Astrocyte (in vitro differentiated cells and primary cell): ENCODE measurements around the gene OVCA2. TPM values are rescaled to one million over a fixed set of nuclear protein-coding genes. Genes with fewer than 3 reads are reported as not detected.
A peak's percentile ranks its signal among the peaks of the same experiment; 100 is the strongest.

Experiments used
- DNase-seq: peaks from one replicate; pipeline ENCODE4 v3.0.0-alpha.2; 2010; ENCODE audit warnings: low read depth
- FAIRE-seq: peaks from 2 replicates; lab custom pipeline; 2011; peaks lifted over from hg19 to GRCh38; lab: Jason Lieb, UNC
- H2AFZ ChIP-seq: 2 replicates; pipeline ENCODE4 v1.6.0; 2012; ENCODE audit warnings: low read depth, low read length, inconsistent platforms
- H3K27ac ChIP-seq: 2 replicates; pipeline ENCODE4 v1.5.1; 2011; ENCODE audit warnings: low read depth, low read length, inconsistent platforms
- H3K27me3 ChIP-seq: 2 replicates; pipeline ENCODE4 v1.6.0; 2011; ENCODE audit warnings: low read length, inconsistent platforms; ENCODE audit not compliant: insufficient read depth
- H3K36me3 ChIP-seq: 2 replicates; pipeline ENCODE4 v1.5.1; 2011; ENCODE audit warnings: low read length, inconsistent platforms; ENCODE audit not compliant: insufficient read depth
- H3K4me1 ChIP-seq: 2 replicates; pipeline ENCODE4 v1.5.1; 2011; ENCODE audit warnings: low read length, inconsistent platforms; ENCODE audit not compliant: insufficient read depth
- H3K4me2 ChIP-seq: 2 replicates; pipeline ENCODE4 v1.6.0; 2012; ENCODE audit warnings: low read length, inconsistent platforms
- H3K4me3 ChIP-seq: 2 replicates; pipeline ENCODE4 v1.5.1; 2011; ENCODE audit warnings: low read depth, mild to moderate bottlenecking, low read length, inconsistent platforms; ENCODE audit not compliant: insufficient read depth
- H3K79me2 ChIP-seq: 2 replicates; pipeline ENCODE4 v1.6.0; 2012; ENCODE audit warnings: mild to moderate bottlenecking, low read length, inconsistent platforms; ENCODE audit not compliant: insufficient read depth
- H3K9ac ChIP-seq: 2 replicates; pipeline ENCODE4 v1.6.0; 2012; ENCODE audit warnings: mild to moderate bottlenecking, low read length, inconsistent platforms
- H3K9me3 ChIP-seq: 2 replicates; pipeline ENCODE4 v1.5.1; 2012; ENCODE audit warnings: low read depth, mild to moderate bottlenecking, low read length, inconsistent platforms; ENCODE audit not compliant: insufficient read depth
- H4K20me1 ChIP-seq: 2 replicates; pipeline ENCODE4 v1.6.0; 2012; ENCODE audit warnings: low read length, inconsistent platforms; ENCODE audit not compliant: insufficient read depth
- H3K27ac Mint-ChIP-seq: one replicate; pipeline ENCODE4 v1.8.0; 2021; ENCODE audit warnings: mild to moderate bottlenecking, mixed read lengths; ENCODE audit not compliant: unreplicated experiment
- H3K27me3 Mint-ChIP-seq: one replicate; pipeline ENCODE4 v1.8.0; 2021; ENCODE audit warnings: low read depth, mixed read lengths; ENCODE audit not compliant: unreplicated experiment
- H3K36me3 Mint-ChIP-seq: one replicate; pipeline ENCODE4 v1.8.0; 2021; ENCODE audit warnings: low read depth, mixed read lengths; ENCODE audit not compliant: unreplicated experiment
- H3K4me1 Mint-ChIP-seq: one replicate; pipeline ENCODE4 v1.8.0; 2021; ENCODE audit warnings: low read depth, mixed read lengths; ENCODE audit not compliant: unreplicated experiment
- H3K4me3 Mint-ChIP-seq: one replicate; pipeline ENCODE4 v1.8.0; 2021; ENCODE audit warnings: mild to moderate bottlenecking, moderate library complexity, mixed read lengths; ENCODE audit not compliant: unreplicated experiment
- H3K9me3 Mint-ChIP-seq: one replicate; pipeline ENCODE4 v1.8.0; 2021; ENCODE audit warnings: mild to moderate bottlenecking, mixed read lengths; ENCODE audit not compliant: unreplicated experiment
- EZH2 ChIP-seq: IDR thresholded peaks from 2 replicates; pipeline ENCODE4 v1.6.1; 2012; ENCODE audit warnings: mild to moderate bottlenecking, low read length, inconsistent platforms; ENCODE audit not compliant: insufficient read depth
- total RNA-seq: library from RNA; stranded (reverse); gene quantifications from 2 replicates; pipeline ENCODE4 v1.2.1, GENCODE V29; 2021
- TF ChIP-seq, protein P1 (sequence below): IDR thresholded peaks from 2 replicates; pipeline ENCODE4 v1.5.1; 2011; ENCODE audit warnings: low read depth, mild to moderate bottlenecking, inconsistent platforms, low read length, moderate library complexity; ENCODE audit not compliant: insufficient read depth

Gene OVCA2
- total RNA-seq, 1 donor from 2014 or later = 36.8 TPM

DNA sequence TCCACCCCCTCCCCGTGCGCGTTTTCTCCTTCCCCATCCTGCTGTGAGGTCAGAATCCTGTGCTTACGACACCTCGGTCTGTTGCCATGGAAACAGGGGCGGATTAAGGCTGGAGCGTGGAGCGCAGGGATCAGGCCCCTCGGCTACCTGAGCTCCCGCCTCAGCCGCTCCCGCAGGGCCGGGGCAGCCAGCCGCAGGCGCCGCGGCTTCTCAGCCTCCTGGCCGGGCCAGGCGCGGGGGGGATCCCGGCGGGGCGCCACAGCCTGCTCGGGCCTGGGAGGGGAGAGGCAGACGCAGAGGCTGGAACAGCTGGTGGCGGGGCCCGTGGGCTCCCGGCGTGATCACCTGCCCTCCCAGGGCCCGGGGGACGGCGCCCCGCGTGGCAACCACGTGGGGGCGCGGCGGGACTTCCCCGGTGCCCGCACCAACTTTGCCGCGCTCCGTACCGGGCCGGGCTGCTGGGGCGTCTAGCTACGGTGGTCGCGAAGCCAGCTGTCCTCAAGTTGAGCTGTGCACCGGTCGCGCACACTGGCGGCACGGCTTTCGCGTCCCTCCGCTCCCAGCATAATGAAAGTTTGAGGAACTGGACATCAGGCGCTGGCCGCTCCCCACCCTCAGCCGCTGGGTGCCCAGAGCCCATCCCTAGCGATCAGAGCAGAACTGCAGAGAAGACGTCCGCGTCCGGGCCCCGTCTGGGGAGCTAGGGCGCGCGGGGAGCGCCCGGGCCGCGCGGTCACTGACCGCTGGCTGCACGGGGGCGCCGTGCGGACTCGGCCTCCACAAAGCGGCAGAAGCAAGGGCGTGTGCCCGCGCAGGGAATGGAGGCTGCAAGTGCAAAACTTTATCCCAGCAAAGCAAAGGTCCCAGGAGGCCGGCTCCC, 17.9 kb upstream of the OVCA2 start:
- peak overlapping the region; percentile 66 for H3K4me3 Mint-ChIP-seq
- Histone ChIP-seq H2AFZ (no peak overlapping the region), H3K27ac (no peak overlapping the region), H3K79me2 (no peaks in the 10 kb centered on the region), H3K4me2 (peak overlapping the region; percentile 81), H3K9me3 (no peaks in the 10 kb centered on the region), H3K4me3 (peak overlapping the region; percentile 28), H3K27me3 (peaks cover 50% of the 10 kb centered on the region), H4K20me1 (no peaks in the 10 kb centered on the region), H3K4me1 (peaks cover 16% of the 10 kb centered on the region), H3K9ac (no peak overlapping the region), H3K36me3 (no peaks in the 10 kb centered on the region)
- TF ChIP-seq, protein P1, sequence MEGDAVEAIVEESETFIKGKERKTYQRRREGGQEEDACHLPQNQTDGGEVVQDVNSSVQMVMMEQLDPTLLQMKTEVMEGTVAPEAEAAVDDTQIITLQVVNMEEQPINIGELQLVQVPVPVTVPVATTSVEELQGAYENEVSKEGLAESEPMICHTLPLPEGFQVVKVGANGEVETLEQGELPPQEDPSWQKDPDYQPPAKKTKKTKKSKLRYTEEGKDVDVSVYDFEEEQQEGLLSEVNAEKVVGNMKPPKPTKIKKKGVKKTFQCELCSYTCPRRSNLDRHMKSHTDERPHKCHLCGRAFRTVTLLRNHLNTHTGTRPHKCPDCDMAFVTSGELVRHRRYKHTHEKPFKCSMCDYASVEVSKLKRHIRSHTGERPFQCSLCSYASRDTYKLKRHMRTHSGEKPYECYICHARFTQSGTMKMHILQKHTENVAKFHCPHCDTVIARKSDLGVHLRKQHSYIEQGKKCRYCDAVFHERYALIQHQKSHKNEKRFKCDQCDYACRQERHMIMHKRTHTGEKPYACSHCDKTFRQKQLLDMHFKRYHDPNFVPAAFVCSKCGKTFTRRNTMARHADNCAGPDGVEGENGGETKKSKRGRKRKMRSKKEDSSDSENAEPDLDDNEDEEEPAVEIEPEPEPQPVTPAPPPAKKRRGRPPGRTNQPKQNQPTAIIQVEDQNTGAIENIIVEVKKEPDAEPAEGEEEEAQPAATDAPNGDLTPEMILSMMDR = no peak
- peak; percentile 84 for TF ChIP-seq EZH2
- no peaks in the 10 kb centered on the region for H3K4me1 Mint-ChIP-seq
- DNase-seq = no peak
- FAIRE-seq = no peak
- peaks cover 3% of the 10 kb centered on the region for H3K9me3 Mint-ChIP-seq
- peaks cover 54% of the 10 kb centered on the region for H3K27me3 Mint-ChIP-seq
- no peak overlapping the region for H3K27ac Mint-ChIP-seq
- no peaks in the 10 kb centered on the region for H3K36me3 Mint-ChIP-seq

DNA sequence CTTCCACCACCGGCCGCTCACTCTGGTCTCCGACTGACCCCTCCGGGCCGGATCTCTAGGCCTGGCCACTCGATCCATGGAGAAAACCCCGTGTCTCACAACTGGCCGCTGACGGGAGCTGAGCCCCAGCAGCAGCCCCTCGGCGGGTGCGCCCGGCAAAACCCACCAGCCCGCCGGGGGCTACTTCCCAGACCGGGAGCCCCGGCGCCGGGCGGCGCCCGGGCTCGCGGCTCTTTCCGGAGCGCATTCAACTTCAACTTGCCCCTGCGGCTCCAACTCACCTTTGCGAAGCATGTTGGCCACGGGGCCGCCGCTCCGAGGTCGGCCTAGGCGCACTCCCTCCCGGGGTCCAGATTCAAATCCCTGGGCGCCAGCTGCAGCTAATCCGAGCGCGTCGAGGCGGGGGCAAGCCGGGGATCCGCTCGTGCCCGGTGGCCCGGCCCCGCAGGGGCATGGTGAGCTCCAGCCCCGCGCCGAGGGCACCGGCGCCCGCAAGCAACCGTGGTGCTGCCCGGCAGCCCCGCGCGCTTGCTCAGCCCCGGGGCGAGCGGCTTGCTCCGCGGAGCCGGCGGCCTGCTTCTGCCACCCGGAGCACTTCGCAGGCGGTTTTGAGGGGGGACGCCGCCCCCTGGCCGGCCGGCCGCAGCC, 17.1 kb upstream of the OVCA2 start:
- peak; percentile 37 for TF ChIP-seq EZH2
- TF ChIP-seq, protein P1 = no peak
- no peak overlapping the region for H3K4me3 Mint-ChIP-seq
- Histone ChIP-seq H3K36me3 (no peaks in the 10 kb centered on the region), H3K4me1 (peaks cover 16% of the 10 kb centered on the region), H3K9ac (no peak overlapping the region), H4K20me1 (no peaks in the 10 kb centered on the region), H3K4me2 (peak overlapping the region; percentile 81), H3K79me2 (no peaks in the 10 kb centered on the region), H3K27me3 (peaks cover 43% of the 10 kb centered on the region), H3K9me3 (no peaks in the 10 kb centered on the region), H3K4me3 (peak overlapping the region; percentile 28), H2AFZ (peak overlapping the region; percentile 75), H3K27ac (no peak overlapping the region)
- no peak overlapping the region for H3K27ac Mint-ChIP-seq
- H3K9me3 Mint-ChIP-seq = peaks cover 3% of the 10 kb centered on the region
- FAIRE-seq (no peak), DNase-seq (no peak)
- H3K4me1 Mint-ChIP-seq = no peaks in the 10 kb centered on the region
- no peaks in the 10 kb centered on the region for H3K36me3 Mint-ChIP-seq
- peaks cover 52% of the 10 kb centered on the region for H3K27me3 Mint-ChIP-seq
